Inferior parietal cortex (tissue), 1 donor: ENCODE data around the gene APOL4.
"Not testable (repeated sequence)": the region's sequence is repeated elsewhere in the genome, so short reads cannot be mapped to it uniquely, and the experiment has no call there.

ENCODE experiments used
- DNase-seq: peaks from one replicate; pipeline ENCODE4 v3.0.0-alpha.2; 2016; ENCODE audit errors: extremely low spot score

APOL4 gene

GRCh38 chr22:36231051-36231450 is 29.4 kb upstream of the APOL4 start:
- DNase-seq: not testable (repeated sequence)

GRCh38 chr22:36229649-36230048 is 28.0 kb upstream of the APOL4 start:
- not testable (repeated sequence) for DNase-seq

GRCh38 chr22:36228944-36229343 is 27.3 kb upstream of the APOL4 start:
- no peak for DNase-seq

- not testable (repeated sequence) for DNase-seq
Observed at GRCh38 chr22:36228369-36228768, 26.8 kb upstream of the APOL4 start.

- DNase-seq: no peak
Observed at GRCh38 chr22:36227806-36228205, 26.2 kb upstream of the APOL4 start.

- no peak for DNase-seq
Observed at GRCh38 chr22:36227396-36227795, 25.8 kb upstream of the APOL4 start.

- DNase-seq: no peak
Observed at GRCh38 chr22:36226189-36226588, 24.6 kb upstream of the APOL4 start.

GRCh38 chr22:36225333-36225922 is 23.8 kb upstream of the APOL4 start:
- no peak for DNase-seq

- no peak for DNase-seq
Observed at GRCh38 chr22:36224245-36224644, 22.6 kb upstream of the APOL4 start.

- DNase-seq: no peak
Observed at GRCh38 chr22:36223504-36223903, 21.9 kb upstream of the APOL4 start.

GRCh38 chr22:36222887-36223450 is 21.4 kb upstream of the APOL4 start:
- DNase-seq: no peak

- peak; percentile 46 for DNase-seq
Observed at GRCh38 chr22:36221799-36222751, 20.5 kb upstream of the APOL4 start.

GRCh38 chr22:36220451-36220921 is 18.9 kb upstream of the APOL4 start:
- DNase-seq: no peak

GRCh38 chr22:36218648-36219193 is 17.1 kb upstream of the APOL4 start:
- DNase-seq: no peak

GRCh38 chr22:36215981-36216380 is 14.4 kb upstream of the APOL4 start:
- DNase-seq: no peak

- no peak for DNase-seq
Observed at GRCh38 chr22:36213586-36213985, 12.0 kb upstream of the APOL4 start.

GRCh38 chr22:36212901-36213300 is 11.3 kb upstream of the APOL4 start:
- DNase-seq: no peak

GRCh38 chr22:36211237-36211861 is 9.7 kb upstream of the APOL4 start:
- DNase-seq: no peak

GRCh38 chr22:36210224-36210623 is 8.6 kb upstream of the APOL4 start:
- no peak for DNase-seq

GRCh38 chr22:36209488-36209908 is 7.9 kb upstream of the APOL4 start:
- not testable (repeated sequence) for DNase-seq

GRCh38 chr22:36208914-36209313 is 7.3 kb upstream of the APOL4 start:
- DNase-seq: no peak
